Ureter (tissue), 1 donor: ENCODE data around the gene PMP22. TPM values are rescaled to one million over a fixed set of nuclear protein-coding genes. Genes with fewer than 3 reads are reported as not detected.

Experiments
- DNase-seq: peaks from one replicate; pipeline ENCODE4 v3.0.0-alpha.2; 2020; ENCODE audit warnings: low spot score
- total RNA-seq: library from RNA; stranded (reverse); gene quantifications from one replicate; pipeline ENCODE4 v1.2.4, GENCODE V29; 2023
- donor health status: DM: yes; HTN: yes; CAD: no.

Gene PMP22
- total RNA-seq, 1 donor from 2014 or later = 117 TPM

DNA sequence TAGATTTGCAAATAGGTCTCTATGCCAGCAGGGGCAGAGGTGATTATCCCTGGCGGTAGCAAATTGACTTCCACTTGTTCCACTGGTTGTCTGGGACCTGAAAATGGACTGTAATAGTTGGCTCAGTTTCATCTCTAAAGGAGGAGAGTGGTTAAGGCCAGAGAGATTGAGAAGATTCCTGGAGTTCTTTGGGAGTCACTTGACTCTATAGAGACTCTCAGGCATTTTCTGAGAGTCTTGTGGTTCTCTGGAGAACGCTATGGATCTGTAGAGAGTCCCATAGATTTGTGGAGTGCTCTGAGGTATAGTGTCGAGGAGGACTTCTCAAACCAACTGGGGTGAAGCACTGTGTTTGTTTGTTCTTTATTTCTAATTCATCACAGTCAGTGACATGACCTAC lies 8.9 kb upstream of the PMP22 start:
- no peak for DNase-seq

- no peak for DNase-seq
Observed at GRCh38 chr17:15273141-15273793, 8.1 kb upstream of the PMP22 start.

- no peak for DNase-seq
Observed at GRCh38 chr17:15271741-15272140, 6.6 kb upstream of the PMP22 start.

- DNase-seq = no peak
Observed at GRCh38 chr17:15270628-15271381, 5.7 kb upstream of the PMP22 start.

DNA sequence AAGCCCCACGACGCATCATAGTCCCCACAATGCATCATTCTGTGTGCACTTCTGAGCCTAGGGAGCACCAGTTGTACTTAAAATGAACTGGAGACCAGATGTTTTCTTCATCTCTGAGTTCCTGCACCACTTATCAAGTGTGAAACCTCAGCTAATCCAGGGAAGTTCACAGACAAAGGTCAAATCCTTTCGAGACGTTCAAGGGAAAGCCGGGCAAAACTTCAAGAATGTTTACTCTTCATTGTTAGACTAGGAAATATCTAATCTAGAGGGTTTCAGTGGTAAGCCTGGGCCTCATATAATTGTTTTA lies 4.6 kb upstream of the PMP22 start:
- DNase-seq = no peak

DNA sequence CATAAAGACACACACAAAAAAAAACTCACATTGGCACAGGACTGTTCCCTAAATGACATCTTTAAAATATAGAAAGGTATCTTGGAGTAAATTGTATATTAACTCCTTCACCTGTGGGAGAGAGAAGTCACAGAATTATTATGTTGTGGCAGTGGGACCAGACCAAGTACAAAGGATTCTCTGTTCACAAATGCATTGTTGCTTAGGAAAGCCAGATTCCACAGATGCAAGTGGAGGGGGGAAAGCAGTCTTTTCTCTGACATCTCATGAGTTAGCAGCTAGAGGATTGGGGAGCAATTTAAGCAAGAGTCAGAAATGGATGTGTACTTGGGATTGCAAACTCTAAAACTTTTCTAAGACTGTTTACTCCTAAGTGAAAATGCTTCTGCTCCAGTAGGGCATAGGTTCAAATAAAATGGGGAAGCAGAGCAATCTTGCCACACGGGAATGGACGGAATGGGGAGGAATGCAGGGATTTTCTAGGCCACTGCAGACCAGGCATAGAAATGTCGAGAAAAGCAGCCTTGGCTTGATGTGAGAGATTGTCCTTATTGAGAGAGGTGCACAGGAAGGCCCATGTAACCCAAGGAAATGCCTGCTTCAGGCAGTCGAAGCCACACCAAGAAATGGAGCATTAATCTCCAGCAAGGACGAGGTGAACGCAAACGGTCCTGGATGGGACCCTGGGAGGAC lies 4.1 kb upstream of the PMP22 start:
- DNase-seq = no peak

GRCh38 chr17:15268461-15268860 lies 3.3 kb upstream of the PMP22 start:
- no peak for DNase-seq

- DNase-seq = no peak
Observed at GRCh38 chr17:15267996-15268395, 2.9 kb upstream of the PMP22 start.

DNA sequence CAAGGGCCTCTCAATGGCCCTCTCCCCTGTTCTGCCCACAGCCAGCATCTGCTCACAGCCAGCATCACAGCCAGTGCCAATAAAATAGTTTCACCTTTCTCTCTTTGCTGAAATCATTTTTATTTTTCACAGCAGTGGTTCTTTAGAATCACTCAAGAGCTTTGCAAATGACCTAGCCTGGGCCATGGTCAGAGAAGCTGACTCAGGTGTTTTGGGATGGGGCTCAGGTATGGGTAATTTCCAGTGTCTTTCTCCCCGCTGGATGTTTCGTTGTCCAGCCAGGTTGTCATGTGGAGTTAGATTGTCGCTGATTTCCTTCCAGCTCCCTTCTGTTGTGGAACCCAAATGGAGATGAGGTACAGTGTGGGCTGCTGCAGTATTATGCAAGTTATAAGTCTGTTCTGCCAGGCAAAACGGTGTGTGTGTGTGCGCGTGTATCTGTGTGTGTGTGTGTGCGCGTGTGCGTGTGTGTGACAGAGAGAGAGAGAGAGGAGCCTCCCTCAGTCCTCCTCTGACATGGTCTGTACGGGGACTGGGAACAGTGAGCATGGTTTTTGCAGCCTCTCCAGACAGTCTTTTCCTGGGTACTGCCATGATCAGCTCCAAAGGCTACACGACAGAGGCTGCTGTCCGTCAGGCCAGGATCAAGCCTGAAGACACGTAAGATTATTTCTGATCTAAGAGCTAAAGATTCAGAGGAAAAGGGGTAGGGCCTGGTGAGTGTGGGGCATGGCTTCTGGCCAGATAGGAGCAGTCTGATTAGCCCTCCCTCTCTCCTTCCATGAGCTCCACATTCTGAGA lies 1.4 kb upstream of the PMP22 start:
- DNase-seq = no peak

DNA sequence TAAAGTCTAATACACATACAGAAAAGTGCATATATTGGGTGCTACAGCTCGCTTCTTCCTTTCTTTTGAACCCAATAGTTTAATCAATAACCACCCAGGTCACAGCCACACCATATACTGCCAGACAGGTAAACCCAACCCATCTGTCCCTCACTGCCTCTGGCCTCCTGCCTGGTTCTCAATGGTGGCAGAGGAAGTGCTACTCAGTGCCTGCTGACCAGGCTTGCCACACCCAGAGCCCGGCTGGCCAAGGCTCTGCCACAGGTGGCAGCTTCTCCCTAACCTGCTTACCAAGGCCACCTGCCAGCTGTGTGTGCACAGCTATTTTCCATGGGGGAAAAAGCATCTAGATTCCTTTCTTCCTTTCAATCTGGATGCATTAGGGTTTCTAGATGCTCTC lies 584 bp downstream of the PMP22 start:
- peak; percentile 65 for DNase-seq

DNA sequence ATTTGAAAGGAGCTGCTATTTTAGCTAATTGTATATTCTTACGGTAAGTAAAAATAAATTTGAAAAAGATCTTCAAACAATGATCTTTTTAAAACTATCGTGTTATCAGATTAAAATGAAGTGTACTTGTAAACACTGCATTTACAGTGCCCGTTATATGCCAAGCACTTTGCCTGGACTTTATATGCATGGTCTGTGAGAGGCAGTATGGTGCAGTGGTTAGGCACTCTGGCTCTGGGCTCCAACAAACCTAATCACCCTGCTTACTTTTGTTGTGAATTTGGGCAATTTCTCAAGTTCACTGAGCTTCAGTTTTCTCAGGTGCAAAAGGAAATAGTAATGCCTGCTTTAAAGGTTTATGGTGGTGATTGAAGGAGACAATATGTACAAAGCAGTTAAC lies 1.4 kb downstream of the PMP22 start:
- no peak for DNase-seq

- DNase-seq = peak; percentile 93
Observed at GRCh38 chr17:15263206-15263579, 1.9 kb downstream of the PMP22 start.

DNA sequence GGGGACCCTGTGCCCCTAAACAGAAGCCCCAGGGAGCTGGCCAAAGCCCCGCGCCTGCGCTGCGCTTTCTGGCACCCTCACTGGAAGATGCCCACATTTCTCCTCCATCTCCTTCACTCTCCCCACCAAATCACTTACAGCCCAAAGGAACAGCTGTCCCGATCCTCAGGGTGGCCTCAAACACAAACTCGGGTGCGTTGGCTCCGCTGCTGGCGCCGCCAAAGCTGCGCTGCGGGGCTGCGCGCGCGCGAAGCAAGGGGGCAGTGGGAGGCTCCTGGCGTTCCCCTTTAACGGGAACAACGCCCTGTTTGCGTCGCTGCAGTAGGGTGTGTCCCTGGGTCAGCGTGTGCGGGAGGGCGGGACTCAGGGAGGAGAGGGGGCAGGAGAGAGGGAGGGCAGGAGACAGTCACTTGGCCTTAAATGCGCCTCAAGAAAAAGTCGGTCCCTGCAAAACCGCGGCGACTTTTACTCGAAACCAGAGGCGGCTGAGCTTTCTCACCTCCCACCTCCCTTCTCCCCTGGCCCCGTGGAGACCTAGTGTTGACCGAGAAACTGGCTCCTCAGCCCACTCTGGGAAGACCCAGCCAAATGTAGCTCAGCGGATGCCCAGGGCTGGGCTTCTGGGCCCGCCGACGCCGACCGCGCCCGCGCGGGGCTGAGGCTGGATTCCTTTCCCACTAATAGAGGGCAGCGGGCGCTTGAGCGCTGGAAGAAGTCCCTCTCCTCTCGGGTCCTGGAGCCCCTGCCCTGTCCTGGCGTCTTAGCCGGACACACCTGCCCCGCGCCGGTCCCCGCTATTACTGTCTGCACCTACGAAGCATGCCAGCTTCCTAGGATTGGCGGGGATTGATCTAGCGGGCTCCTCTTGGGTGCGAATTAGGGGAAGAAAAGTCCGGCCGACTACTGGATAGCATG lies 2.6 kb downstream of the PMP22 start:
- peak; percentile 91 for DNase-seq

DNA sequence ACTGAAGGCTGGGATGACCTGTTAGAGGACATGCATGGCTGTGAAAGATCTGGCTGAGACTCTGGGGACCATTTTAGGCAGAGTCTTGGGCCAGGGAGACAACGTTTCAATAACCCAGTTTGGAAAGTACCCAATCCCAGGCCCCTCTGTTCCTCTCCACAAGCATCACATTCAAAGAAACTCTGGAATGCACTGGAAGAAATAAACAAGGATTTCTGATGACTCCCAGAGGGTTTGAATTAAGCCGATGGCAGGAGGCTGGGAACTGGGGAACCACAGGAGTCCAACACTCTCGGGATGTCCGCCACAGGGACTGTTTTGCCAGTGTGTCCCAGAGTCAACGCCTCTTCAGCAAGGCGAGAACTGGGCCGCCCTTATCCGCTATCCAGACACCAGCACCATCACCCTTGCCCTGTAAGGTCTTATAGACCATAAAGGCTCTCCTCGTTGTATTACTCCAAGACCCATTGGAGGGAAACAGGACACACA lies 3.3 kb downstream of the PMP22 start:
- DNase-seq = no peak

- peak; percentile 57 for DNase-seq
Observed at GRCh38 chr17:15261258-15261801, 3.8 kb downstream of the PMP22 start.

GRCh38 chr17:15260376-15261257 lies 4.5 kb downstream of the PMP22 start:
- DNase-seq = peak; percentile 88

- DNase-seq = no peak
Observed at GRCh38 chr17:15257796-15258512, 7.2 kb downstream of the PMP22 start.

- peak; percentile 89 for DNase-seq
Observed at GRCh38 chr17:15257258-15257788, 7.8 kb downstream of the PMP22 start.

DNA sequence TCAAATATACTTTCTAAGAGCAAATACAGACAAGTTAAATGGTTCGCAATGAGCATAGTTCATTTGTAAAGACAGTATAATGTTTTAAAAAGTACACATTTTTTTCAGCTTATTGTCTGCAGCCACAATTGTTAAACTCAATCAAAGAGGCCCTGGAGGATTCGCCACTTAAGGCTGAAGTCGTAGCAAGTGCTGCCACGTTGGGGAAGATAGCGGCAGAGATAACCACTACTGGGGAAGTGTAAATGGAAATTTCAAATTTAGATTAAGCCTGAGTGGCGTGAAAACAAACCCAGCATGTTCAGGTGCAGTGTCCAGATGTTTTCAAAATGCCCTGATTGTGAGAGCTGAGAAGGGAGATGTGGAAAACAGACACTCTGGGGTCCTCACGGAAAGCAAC lies 8.4 kb downstream of the PMP22 start:
- DNase-seq = no peak
